Frontal cortex (tissue), 4 donors: Measurements from ENCODE around the gene PIK3CG. TPM values are rescaled to one million over a fixed set of nuclear protein-coding genes. Genes with fewer than 3 reads are reported as not detected.

Source experiments
- DNase-seq, 2 donors: peaks; one replicate each; pipeline ENCODE4 v3.0.0; 2012; ENCODE audit warnings: low spot score in 2 of 2
- FAIRE-seq: peaks from 2 replicates; lab custom pipeline; 2012; peaks lifted over from hg19 to GRCh38; lab: Jason Lieb, UNC
- total RNA-seq: library from RNA; depleted of rRNA; stranded (reverse); fragments of >200 nt; gene quantifications from one replicate; pipeline ENCODE4 v1.2.3, GENCODE V29; 2014
- donor health status: control.
- donor health status: control.
- donor health status: control.

PIK3CG gene
- total RNA-seq, 1 donor from 2014 or later: 1.6 TPM

DNA sequence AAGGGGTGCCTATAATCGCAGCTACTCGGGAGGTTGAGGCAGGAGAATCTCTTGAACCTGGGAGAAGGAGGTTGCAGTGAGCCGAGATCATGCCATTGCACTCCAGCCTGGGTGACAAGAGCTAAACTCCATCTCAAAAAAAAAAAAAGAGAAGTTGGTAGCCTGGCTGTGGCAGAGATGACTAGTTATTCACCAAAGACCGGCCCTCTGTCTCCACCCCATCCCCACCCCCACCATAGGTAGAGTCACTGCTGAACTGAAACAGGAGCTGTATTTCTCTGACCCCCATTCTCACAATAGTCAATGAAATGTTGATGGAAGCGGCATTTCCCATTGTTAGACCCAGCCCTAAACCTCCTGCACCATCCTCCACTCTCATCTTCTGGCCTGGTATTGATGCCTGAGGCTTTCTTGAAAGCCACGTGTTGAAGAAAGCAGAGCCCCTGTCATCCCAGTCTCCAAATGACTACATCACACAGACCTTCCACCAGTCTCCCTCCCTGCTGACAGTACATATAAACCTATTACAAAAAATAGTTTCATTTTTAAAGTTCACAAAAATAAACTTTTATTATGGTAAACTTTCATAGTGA is 9.4 kb upstream of the PIK3CG start:
- FAIRE-seq: no peak
- no peak for DNase-seq

DNA sequence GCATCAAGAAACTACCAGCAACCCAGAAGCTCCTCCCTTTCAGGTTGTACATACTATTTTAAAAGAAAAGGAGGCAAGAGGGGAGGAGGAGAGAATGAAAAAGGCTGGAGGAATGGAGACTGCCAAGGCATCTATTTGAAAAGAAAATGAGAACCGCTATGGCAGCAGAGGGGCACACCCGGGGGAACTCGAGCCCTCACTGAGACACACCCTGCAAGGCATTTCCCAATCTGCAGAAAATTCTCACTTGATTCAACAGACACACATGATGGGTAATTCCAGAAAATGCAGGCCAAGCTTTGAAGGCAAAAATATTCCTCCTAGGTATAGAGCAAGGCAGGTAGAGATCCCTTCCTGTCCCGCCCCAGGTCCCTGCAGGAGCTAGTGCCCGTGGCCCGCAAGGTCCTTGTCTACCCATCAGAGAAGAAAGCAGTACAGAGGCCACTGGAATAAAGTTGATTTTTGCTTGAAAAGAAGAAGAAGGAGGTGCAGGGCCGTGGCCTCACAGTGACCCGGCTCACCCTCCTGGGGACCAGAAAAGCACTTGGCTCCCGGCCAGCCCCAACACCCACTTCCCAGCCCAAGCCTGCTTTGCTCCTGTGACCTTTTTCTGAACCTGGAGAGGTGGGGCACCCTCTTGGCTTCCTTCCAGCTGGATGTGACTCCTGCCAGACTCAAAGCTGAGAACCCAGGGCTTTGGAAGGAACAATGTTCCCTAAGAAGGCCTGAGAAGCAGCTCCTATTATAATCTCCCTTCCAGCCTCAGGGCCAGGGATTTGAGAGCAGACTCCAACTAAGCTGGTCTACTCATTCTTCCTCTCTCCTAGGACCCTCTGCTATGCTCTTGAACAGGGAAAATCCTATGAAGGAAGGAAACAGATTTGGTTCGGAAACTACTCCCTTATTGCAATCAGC is 6.2 kb upstream of the PIK3CG start:
- no peak for FAIRE-seq

DNA sequence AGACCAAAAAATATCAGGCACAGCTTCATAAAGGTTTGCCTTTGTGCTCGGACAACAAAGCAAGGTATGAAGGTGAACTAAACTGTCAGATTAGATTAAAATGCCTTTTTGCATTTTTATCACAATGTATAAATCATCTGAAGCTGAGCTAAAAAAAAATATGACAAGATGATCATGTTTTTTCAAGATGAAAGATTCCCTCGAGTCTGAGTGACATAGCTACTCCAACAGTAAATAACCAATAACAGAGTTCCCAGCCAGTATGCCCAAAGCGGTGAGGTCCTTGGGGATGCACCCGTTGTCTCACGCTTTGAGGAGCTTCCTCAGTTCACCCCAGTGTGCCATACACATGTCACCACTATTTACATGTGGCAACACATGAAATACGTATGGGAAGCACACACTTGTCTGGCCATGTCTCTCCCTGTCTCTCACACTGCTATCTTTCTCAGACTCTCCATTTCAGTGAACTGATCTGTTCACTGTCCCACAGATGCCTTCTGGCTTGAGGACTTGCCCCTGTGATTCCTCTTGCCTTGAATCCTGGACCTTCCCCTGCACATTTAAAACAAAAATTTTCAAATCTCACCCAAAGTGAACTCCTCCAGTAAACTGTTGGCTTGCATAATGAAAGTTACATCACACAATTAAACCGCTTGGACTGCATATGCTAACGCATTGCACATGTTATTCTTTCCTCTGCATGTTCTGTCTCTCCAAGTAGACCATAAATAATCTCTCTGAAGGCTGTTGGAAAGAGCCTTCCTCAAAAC is 2.6 kb upstream of the PIK3CG start:
- DNase-seq: no peak
- no peak for FAIRE-seq

More for the DNA sequence above, 6.2 kb upstream of the PIK3CG start:
- no peak for DNase-seq

DNA sequence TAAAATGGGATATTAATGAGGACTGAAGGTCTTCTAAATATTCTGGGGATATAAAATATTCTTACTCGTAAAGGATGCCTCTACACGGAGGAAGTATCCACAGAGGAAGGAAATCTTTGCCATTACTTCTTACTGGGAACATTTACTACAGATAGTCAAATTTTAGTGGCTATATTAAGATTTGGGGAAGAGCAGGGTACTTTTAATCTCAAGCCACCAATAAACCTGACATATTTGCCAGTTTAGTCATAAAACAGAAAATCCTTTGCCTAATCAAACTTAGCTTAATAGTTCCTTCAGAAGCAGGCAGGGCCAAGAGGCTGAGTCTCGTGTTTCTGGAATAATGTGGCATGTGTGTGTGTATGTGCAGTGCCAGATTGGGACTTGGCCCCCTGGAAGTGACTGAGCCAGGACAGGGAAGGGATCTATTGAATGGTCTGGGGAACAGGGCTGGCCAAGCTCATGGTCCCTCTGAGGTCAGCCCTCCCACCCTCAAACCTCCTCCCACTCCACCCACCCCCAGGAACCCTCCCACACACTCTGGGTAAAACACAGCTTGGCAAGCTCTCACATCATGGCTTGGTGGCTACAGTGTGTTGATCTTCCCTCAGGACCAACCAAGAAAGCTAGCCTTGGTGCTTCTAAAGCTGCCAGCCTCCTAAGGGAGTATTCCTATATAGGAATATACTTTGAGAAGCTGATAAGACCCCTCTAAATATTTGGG is 1.6 kb upstream of the PIK3CG start:
- DNase-seq: no peak
- FAIRE-seq: no peak

DNA sequence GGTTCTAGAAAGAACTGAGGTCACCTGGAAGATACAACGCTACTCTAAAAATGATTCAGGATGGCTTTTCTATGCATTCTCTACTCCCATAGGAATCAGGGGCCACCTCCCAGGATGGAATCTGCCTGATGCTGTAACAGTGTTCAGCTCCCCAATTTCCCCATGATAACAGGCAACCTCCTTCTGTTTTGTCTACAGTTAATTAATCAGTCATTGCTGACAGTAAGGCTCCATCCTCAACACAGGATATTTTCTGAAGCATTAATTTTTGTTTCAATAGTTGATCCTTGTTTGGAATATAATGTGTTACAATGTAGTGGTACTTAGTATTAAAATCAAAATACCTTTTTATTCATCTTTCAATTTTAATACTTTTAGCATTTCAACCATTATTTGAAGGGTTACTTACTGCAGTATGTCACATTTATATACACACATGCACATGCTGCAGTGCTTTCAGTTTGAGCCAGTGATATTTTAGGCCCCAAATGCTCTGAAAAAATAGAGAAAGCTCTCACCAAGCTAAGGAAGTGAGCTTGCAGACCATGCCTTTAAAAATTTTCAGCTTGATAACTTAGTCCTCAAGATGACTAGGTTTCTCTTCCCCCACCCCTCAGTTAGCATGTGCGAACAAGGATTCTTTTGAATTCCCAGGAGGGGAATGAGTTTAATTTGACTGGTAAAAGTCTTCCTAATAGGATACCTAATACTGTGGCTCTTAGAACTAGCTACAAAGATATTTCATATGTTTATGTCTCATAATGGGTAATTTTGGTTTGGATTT is 592 bp upstream of the PIK3CG start:
- no peak for FAIRE-seq
- DNase-seq: no peak

DNA sequence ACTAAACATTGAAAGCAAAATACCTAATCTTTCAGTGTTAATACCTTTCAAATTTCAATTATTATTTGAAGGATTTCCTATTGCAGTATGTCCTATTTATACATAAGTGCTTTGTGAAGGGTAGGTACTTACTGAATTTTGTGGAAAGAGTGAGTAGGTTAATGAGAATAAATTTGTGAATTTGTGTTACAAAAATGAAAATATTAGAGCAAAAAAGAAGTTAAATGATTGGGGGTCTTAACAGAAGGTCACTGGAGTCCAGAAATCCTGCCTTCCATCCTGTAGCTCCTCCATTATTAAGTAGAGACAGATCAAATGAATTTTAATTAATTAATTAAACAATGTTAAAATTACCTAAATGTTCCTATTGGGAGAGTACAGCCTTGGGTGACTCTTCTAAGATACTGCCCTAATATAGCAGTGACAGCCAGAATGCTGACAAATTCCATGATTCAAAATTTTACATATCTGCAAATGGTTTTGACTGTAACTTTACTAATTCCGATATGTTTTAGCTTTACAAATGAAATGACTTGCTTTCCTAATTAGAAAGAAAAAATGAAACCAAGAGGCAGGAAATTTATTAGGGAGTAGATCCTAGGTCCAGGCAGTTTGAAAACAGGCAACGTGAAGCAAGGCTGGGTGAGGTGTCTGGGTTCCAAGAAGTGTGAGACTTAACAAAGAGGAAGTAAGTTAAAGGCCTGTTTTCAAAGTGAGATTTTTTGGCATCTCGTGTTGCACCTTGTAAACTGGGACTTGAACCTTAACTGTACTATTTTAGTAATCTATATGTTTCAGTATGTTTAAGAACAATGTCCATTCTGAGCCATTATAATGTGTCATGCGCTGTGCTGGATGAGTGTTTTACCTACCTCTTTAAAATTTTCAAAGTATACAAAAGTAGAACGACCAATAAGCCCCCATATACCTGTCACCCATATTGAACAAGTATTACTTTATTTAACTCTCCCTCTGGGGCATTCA is 1.5 kb downstream of the PIK3CG start:
- FAIRE-seq: no peak

DNA sequence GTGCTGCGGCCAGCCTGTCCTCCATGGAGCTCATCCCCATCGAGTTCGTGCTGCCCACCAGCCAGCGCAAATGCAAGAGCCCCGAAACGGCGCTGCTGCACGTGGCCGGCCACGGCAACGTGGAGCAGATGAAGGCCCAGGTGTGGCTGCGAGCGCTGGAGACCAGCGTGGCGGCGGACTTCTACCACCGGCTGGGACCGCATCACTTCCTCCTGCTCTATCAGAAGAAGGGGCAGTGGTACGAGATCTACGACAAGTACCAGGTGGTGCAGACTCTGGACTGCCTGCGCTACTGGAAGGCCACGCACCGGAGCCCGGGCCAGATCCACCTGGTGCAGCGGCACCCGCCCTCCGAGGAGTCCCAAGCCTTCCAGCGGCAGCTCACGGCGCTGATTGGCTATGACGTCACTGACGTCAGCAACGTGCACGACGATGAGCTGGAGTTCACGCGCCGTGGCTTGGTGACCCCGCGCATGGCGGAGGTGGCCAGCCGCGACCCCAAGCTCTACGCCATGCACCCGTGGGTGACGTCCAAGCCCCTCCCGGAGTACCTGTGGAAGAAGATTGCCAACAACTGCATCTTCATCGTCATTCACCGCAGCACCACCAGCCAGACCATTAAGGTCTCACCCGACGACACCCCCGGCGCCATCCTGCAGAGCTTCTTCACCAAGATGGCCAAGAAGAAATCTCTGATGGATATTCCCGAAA is 2.7 kb downstream of the PIK3CG start:
- FAIRE-seq: no peak

More for the DNA sequence above, 1.5 kb downstream of the PIK3CG start:
- no peak for DNase-seq

DNA sequence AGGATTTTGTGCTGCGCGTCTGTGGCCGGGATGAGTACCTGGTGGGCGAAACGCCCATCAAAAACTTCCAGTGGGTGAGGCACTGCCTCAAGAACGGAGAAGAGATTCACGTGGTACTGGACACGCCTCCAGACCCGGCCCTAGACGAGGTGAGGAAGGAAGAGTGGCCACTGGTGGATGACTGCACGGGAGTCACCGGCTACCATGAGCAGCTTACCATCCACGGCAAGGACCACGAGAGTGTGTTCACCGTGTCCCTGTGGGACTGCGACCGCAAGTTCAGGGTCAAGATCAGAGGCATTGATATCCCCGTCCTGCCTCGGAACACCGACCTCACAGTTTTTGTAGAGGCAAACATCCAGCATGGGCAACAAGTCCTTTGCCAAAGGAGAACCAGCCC is 3.3 kb downstream of the PIK3CG start:
- no peak for DNase-seq
- FAIRE-seq: no peak

More for the DNA sequence above, 2.7 kb downstream of the PIK3CG start:
- DNase-seq: no peak

DNA sequence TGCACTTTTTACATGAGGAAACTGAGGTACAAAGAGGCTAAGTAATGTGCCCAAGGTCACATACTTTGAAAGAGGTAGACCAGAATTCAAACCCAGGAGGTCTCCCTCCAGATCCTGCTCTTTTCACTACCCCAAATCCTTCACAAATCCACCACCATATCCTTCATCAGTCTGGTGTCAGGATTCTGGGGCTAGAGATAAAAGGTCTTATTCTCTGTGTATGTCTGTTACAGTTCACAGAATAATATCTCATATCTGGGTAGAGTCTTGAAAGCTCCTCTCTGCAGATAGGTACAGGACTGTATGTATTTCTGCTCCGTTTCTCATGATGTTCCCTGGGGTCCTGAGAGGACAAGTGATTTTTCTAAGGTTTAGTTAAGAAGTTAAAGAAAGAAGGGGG is 4.9 kb downstream of the PIK3CG start:
- no peak for FAIRE-seq
- no peak for DNase-seq

DNA sequence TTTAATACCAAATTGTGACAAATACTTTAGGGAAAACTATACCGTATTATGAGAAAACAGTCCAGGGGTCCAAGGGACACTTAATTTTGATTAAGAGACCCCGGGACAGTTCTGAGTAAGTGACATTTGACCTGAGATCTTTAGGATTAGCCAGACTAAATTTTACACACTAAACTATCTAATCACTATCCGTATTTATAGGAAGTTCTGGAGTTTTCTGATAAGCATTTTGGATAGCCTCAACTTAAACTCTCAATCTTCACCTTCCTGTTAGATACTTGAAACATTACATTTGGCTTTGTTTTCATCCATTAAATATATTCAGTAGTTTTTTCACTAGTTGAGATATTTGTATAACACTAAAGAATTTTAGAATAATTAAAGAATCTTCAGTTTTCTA is 5.4 kb downstream of the PIK3CG start:
- no peak for FAIRE-seq
- no peak for DNase-seq

DNA sequence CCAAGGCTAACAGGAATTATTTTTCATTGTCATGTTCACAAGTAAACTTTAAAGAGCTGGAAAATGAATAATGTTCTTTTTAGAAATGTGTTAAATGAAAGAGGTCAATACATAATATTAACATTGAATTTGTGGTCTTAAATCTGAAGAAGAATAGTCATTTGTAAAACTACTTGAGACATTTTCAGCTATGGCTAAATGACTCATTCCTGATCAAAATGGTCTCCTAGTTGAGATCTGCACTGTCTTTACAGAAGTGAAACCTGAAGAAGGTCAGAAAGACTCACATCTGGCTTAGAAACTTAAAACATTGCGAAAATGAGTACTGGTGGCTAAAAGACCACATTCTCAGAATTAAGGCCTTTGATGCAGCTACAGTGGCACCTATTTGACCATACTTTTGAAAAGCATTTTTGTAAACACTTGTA is 5.9 kb downstream of the PIK3CG start:
- no peak for DNase-seq

DNA sequence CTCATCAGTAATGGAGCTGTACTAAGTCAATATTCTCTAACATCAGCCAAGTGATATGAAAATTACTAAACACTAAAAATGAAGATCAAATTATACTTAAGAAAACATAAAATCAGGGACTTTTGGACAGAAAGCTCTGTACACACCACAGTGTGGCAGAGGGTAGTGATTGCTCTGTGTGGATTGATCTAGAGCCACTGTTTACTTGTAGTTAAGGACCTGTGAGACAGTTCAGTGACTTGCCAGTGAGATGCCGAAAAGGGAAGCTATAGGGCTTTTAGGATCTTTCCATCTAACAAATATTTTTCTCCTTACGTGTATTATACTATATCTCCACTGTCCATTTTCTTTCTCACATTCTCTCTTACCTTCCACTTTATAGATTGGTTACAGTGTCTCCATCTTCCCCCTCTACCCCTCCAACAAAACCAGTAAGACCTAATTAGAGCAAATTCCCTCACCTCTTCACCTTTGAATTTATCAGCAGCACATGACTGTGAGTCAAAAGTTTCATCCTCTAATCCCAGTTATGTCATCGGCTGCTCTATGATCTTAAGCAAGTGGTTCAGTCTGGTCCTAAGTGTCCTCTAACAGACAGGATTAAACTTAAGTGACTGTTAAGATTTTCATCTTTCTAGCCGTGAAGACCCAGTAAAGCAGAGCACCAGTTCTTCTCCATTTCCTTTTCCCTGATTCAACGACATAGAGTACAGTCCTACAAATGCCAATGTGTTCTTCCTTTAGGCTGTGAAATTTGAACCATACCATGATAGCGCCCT is 6.9 kb downstream of the PIK3CG start:
- FAIRE-seq (no peak), DNase-seq (no peak)

More for the DNA sequence above, 5.9 kb downstream of the PIK3CG start:
- FAIRE-seq: no peak

DNA sequence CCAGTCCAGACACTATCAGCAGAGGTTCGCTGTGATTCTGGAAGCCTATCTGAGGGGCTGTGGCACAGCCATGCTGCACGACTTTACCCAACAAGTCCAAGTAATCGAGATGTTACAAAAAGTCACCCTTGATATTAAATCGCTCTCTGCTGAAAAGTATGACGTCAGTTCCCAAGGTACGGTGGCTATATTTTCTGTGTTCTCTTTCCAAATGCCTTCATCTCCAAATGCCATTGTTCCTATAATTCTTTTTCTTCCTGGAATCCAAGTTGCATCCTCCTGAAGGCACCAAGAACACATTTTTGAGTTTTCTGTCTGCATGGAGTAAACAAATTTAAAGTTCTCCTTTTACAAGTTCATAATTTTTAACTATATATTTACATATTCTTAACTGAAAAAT is 7.7 kb downstream of the PIK3CG start:
- FAIRE-seq: no peak
- DNase-seq: no peak

DNA sequence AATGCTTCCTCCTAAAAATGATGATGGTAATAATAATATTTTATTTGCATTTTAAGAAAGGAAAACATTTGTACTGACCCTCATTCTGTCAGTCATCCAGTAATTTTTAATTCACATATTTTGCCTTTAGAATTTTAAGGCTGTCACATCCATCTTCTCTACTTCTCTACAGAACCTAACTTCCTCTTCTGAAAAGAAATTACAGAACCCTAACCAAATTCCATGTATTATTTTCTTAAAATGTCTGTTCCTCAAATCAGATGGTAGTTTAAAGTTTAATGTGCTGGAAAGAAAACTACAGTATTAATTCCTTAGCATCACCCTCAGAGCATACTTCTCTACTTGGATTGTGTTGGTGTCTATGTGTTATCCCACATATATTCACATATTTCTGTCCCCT is 9.0 kb downstream of the PIK3CG start:
- no peak for FAIRE-seq

DNA sequence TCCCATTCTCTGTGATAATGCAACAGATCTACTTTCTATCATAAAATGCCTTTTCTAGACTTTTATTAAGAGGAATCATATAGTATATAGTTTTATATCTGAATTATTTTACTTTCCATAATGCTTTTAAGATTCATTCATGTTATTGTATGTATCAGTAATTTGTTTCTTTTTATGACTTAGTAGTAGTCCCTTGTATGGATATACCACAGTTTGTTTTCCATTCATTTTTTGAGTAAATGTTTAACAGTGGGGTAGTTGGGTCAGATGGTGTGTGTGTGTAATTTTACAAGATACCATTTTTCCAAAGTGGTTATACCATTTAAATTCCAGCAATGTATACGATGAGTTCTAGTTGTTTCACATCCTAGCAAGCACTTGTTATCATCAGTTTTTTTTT is 10.4 kb downstream of the PIK3CG start:
- DNase-seq (no peak), FAIRE-seq (no peak)

More for the DNA sequence above, 9.0 kb downstream of the PIK3CG start:
- no peak for DNase-seq

DNA sequence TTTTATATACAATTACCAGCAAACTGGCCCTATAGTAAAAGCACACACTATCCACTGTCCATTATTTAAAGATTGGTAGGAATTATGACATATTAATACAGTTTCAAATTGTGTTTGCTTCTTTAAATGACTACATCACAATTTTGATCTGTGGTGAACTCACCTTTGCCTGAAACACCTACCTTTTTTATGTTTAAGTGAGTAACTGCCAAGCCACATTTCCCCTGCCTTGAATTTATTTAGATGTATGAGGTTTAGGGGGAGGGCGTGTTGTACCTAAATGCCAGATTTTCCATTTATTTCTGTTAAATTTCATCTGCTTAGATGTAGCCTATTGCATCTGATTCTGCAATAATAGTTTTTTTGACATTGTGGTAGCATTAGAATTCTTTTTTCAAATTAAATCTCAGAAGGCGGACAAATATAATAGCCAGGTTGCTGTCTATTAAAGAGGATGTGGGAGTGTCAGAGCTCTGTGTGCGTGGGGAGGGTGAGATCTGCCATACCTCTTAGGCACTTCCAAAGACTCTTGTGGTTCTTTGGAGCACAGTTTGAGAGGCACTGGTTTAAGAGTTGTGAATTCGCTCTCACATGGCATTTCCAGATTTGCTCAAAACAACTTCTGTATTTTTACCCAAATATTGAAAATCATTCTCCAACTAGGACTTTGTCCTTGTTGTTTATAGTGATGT is 13.8 kb downstream of the PIK3CG start:
- DNase-seq: no peak
- FAIRE-seq: no peak
